Fibroblast of pulmonary artery (primary cell): ENCODE results near the gene CYRIA.

Source experiments
- DNase-seq: peaks from one replicate; pipeline ENCODE4 v3.0.0-alpha.2; 2010; ENCODE audit warnings: low read depth
- H3K4me3 ChIP-seq: replicated peaks from 2 replicates; pipeline ENCODE4 v1.5.1; 2011; ENCODE audit warnings: low read depth, mild to moderate bottlenecking, control low read depth, low read length, moderate library complexity
- TF ChIP-seq, protein P1 (sequence below): IDR thresholded peaks from 2 replicates; pipeline ENCODE4 v1.5.1; 2011; ENCODE audit warnings: mild to moderate bottlenecking, control low read depth, low read length, inconsistent platforms; ENCODE audit errors: missing control alignments

CYRIA gene

DNA sequence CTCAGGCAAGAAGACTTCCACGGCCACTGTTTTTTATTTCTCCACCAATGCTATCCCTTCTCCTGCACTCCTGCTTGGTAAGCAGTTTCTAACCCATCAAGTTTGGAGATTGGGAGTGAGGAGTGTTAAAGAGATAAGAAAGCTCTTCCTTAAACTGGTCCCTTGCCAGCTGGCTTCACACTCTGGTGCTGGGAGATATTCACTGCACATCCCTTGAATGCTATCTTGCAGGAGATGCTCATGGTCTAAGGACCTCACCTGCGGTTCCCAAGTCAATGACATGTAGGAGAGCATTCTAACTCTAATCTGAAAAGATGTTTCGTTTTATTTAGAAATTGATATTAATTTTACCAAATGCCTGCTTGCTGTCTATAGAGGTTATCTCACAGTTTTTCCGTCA is 28.2 kb upstream of the CYRIA start:
- TF ChIP-seq, protein P1, sequence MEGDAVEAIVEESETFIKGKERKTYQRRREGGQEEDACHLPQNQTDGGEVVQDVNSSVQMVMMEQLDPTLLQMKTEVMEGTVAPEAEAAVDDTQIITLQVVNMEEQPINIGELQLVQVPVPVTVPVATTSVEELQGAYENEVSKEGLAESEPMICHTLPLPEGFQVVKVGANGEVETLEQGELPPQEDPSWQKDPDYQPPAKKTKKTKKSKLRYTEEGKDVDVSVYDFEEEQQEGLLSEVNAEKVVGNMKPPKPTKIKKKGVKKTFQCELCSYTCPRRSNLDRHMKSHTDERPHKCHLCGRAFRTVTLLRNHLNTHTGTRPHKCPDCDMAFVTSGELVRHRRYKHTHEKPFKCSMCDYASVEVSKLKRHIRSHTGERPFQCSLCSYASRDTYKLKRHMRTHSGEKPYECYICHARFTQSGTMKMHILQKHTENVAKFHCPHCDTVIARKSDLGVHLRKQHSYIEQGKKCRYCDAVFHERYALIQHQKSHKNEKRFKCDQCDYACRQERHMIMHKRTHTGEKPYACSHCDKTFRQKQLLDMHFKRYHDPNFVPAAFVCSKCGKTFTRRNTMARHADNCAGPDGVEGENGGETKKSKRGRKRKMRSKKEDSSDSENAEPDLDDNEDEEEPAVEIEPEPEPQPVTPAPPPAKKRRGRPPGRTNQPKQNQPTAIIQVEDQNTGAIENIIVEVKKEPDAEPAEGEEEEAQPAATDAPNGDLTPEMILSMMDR, result no peak
- DNase-seq, result no peak
- no peak overlapping the region for H3K4me3 ChIP-seq

GRCh38 chr2:16691261-16691660 is 25.6 kb upstream of the CYRIA start:
- H3K4me3 ChIP-seq, result no peak overlapping the region
- no peak for DNase-seq
- TF ChIP-seq, protein P1, result no peak

- TF ChIP-seq, protein P1, result no peak
- no peak for DNase-seq
- no peak overlapping the region for H3K4me3 ChIP-seq
These were observed 22.3 kb upstream of the CYRIA start for GRCh38 chr2:16687955-16688354.

- no peak for DNase-seq
- TF ChIP-seq, protein P1, result no peak
These were observed 21.6 kb upstream of the CYRIA start for GRCh38 chr2:16687222-16687621.

DNA sequence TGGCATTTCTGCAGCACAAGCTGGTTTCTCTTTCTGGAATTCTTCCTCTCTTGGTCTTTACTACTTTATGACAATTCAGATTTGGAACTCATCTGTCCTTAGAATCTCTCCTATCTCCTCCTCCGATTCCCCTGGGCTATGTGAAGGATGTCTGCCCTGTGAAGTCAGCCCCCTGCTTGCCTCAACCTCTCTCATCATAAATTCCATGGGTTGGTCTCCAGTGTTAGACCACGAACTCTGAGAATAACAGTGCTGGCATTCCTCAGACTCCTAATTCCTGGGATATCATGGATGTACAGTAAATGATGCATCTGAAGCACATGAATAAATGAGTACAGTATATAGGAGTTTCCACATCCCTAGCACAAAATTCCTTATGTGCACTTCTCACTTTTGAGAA is 21.0 kb upstream of the CYRIA start:
- DNase-seq, result no peak
- TF ChIP-seq, protein P1, result no peak
- no peak overlapping the region for H3K4me3 ChIP-seq

More at GRCh38 chr2:16687222-16687621, 21.6 kb upstream of the CYRIA start:
- H3K4me3 ChIP-seq, result no peak overlapping the region

DNA sequence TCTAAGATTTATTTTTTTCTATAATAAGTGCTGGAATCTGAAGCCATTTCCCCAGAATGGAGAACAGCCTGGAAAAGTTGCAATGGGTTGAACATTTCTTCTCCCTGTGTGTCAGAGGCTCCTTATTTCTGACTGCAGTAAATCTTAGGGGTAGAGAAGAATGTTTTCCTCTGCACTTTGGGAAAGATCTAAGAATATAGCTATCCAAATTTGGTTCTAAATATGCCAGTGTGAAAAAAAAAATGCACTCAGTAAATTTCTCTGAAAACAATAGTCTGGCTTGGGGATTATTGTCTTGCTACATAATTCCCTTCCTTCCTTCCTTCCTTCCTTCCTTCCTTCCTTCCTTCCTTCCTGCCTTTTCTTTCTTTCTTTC is 19.7 kb upstream of the CYRIA start:
- TF ChIP-seq, protein P1, result no peak
- DNase-seq, result no peak

GRCh38 chr2:16684676-16685339 is 19.2 kb upstream of the CYRIA start:
- H3K4me3 ChIP-seq, result no peak overlapping the region
- TF ChIP-seq, protein P1, result no peak
- no peak for DNase-seq

More for the DNA sequence above, 19.7 kb upstream of the CYRIA start:
- no peak overlapping the region for H3K4me3 ChIP-seq
